IPS-NIHi7 (cell line): ENCODE results near the gene GALR3.
"Not testable (repeated sequence)": the region's sequence is repeated elsewhere in the genome, so short reads cannot be mapped to it uniquely, and the experiment has no call there.

Experiments used
- DNase-seq: peaks from one replicate; pipeline ENCODE4 v3.0.0; 2012; ENCODE audit warnings: mixed read lengths; ENCODE audit errors: extremely low spot score

The GALR3 gene

GRCh38 chr22:37823134-37823985, at the start of gene GALR3:
GALR3 (plus strand) TSS chr22:37823382; CDS start chr22:37823407, 25 bp downstream.
- DNase-seq = no peak

GRCh38 chr22:37774728-37775127, 48.5 kb upstream of the GALR3 start:
- DNase-seq = no peak

GRCh38 chr22:37775785-37776638, 47.2 kb upstream of the GALR3 start:
- no peak for DNase-seq

GRCh38 chr22:37776639-37777005, 46.6 kb upstream of the GALR3 start:
- DNase-seq = no peak

GRCh38 chr22:37777122-37777687, 46.0 kb upstream of the GALR3 start:
- no peak for DNase-seq

- no peak for DNase-seq
Observed at GRCh38 chr22:37778370-37779009, 44.7 kb upstream of the GALR3 start.

GRCh38 chr22:37781434-37782059, 41.6 kb upstream of the GALR3 start:
- peak; percentile 49 for DNase-seq

- no peak for DNase-seq
Observed at GRCh38 chr22:37782340-37783168, 40.6 kb upstream of the GALR3 start.

- DNase-seq = no peak
Observed at GRCh38 chr22:37784829-37785495, 38.2 kb upstream of the GALR3 start.

- DNase-seq = no peak
Observed at GRCh38 chr22:37790234-37790633, 32.9 kb upstream of the GALR3 start.

GRCh38 chr22:37792494-37792893, 30.7 kb upstream of the GALR3 start:
- DNase-seq = no peak

- DNase-seq = no peak
Observed at GRCh38 chr22:37794376-37794775, 28.8 kb upstream of the GALR3 start.

- DNase-seq = no peak
Observed at GRCh38 chr22:37796079-37796478, 27.1 kb upstream of the GALR3 start.

GRCh38 chr22:37797259-37797658, 25.9 kb upstream of the GALR3 start:
- DNase-seq = not testable (repeated sequence)

GRCh38 chr22:37797874-37798500, 25.2 kb upstream of the GALR3 start:
- DNase-seq = no peak

- not testable (repeated sequence) for DNase-seq
Observed at GRCh38 chr22:37799979-37800378, 23.2 kb upstream of the GALR3 start.

GRCh38 chr22:37801946-37802309, 21.3 kb upstream of the GALR3 start:
- DNase-seq = no peak

- peak; percentile 81 for DNase-seq
Observed at GRCh38 chr22:37802310-37803194, 20.6 kb upstream of the GALR3 start.
